Ovary (tissue), 9 donors: ENCODE data around the gene MED28. TPM values are rescaled to one million over a fixed set of nuclear protein-coding genes. Genes with fewer than 3 reads are reported as not detected.

Experiments used
- DNase-seq, 5 donors: peaks; one replicate each; pipeline ENCODE4 v3.0.0-alpha.2; 2019 to 2020
- H3K27ac ChIP-seq, 2 donors: fragments of 200-600 bp; one replicate each; pipeline versions ENCODE4 v1.5.1 to v1.8.0; 2019 to 2022
- H3K27me3 ChIP-seq: fragments of 200-600 bp; one replicate; pipeline ENCODE4 v1.8.0; 2022
- H3K36me3 ChIP-seq: fragments of 200-600 bp; sonication (generic); one replicate; pipeline ENCODE4 v1.5.1; 2019
- H3K4me1 ChIP-seq: one replicate; pipeline ENCODE4 v1.8.1; 2013; ENCODE audit warnings: mild to moderate bottlenecking, moderate library complexity; ENCODE audit not compliant: insufficient read depth
- H3K4me3 ChIP-seq: fragments of 200-600 bp; sonication (generic); one replicate; pipeline ENCODE4 v1.5.1; 2017
- H3K9me3 ChIP-seq, 2 donors: fragments of 200-600 bp in 1 of 2; sonication (generic) in 1 of 2; one replicate each; pipeline versions ENCODE4 v1.5.1 to v1.8.1; 2013 to 2019; ENCODE audit warnings: mild to moderate bottlenecking in 1 of 2, moderate library complexity in 1 of 2
- EP300 ChIP-seq: sonication (generic); formaldehyde crosslinking; IDR thresholded peaks from one replicate; pipeline ENCODE4 v1.6.1; 2017; ENCODE audit warnings: antibody characterized with exemption
- POLR2A ChIP-seq: fragments of 450-650 bp; IDR thresholded peaks from one replicate; pipeline ENCODE4 v1.6.1; 2017; ENCODE audit warnings: antibody characterized with exemption, mild to moderate bottlenecking, moderate library complexity
- WGBS, 3 donors: extraction: QIAGEN DNeasy Blood & Tissue Kit in 1 of 3; methylation state at CpG; one replicate each; pipeline versions ENCODE4 v1.1.5 to v1.1.7; 2013 to 2017; 5-methylcytosine and 5-hydroxymethylcytosine counted together
- intact Hi-C, 4 donors: fragments of 100-400 bp; cut with DNase I; formaldehyde crosslinking; loops; one replicate each; pipeline versions ENCODE4 v1.11.0 to v1.15.1; 2022 to 2023
- polyA plus RNA-seq, 2 donors: library from polyadenylated mRNA; stranded (reverse); fragments of 200-250 nt in 1 of 2; fragments of 350-450 nt in 1 of 2; fragmentation: Illumina TruSeq in 1 of 2; extraction: RNeasy Lipid Tissue Mini Kit (QIAGEN cat#74804) in 1 of 2; gene quantifications; one replicate each; pipeline ENCODE4 v1.2.3, GENCODE V29; 2013 to 2014
- total RNA-seq, 7 donors: library from RNA; depleted of rRNA in 2 of 7; stranded (reverse); fragments of >200 nt in 2 of 7; fragmentation: NEBNext Ultra II Directional in 3 of 7; extraction: Animal tissue kit (Norgen Biotek cat#: 25700) in 3 of 7; gene quantifications; one replicate each; pipeline versions ENCODE4 v1.1.0 to v1.2.4, GENCODE V29; 2016 to 2023
- TF ChIP-seq, protein P1 (sequence below), 3 donors: fragments of 450-650 bp in 2 of 3; fragments of 200-600 bp in 1 of 3; IDR thresholded peaks; one replicate each; pipeline versions ENCODE4 v1.5.1 to v1.8.0; 2016 to 2022; ENCODE audit warnings: antibody characterized with exemption in 3 of 3, mild to moderate bottlenecking in 1 of 3
- donor health status: DM: no; HTN: no; CAD: no; lungs with moderate emphysema.
- donor health status: DM: no; HTN: no; CAD: no.
- donor health status: Bipolar disorder and iron deficiency.
- donor health status: DM: yes; HTN: yes; CAD: no.
- donor health status: DM: no; HTN: no; CAD: no.
- donor health status: DM: yes; HTN: yes; CAD: no.

The MED28 gene
- total and polyA plus RNA-seq, 9 donors = 14.7 to 78.7 (median 60.7) TPM

DNA sequence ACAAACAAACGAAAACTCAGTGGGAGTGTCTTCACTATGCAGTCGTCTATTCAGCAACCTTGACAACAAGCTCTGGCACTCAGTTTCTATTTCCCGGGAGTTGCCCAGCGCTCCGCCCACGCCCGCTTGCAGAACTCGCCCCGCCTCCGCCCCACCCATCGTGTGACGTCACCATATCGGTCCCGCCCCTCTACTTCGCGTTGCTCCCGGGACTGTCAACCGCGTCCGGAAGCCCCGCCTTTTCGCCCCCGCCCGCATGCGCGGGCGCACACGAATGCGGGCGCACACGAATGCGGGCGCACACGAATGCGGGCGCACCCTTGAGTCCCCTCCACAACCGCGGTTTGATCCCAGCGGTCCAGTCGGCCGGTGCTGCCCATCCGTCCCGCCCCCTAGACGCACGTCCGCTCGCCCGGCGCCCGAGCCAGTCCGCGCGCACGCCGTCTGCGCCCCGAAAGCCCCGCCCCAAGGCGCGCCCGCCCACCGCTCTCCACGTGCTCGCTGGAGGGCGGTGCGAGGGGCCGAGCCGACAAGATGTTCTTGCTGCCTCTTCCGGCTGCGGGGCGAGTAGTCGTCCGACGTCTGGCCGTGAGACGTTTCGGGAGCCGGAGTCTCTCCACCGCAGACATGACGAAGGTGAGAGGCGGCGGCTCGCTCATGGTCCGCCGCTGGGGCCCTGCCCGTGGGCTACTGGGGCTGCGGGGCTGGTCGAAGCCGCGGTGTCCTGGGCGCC is 37.3 kb upstream of the MED28 start, which contains the start of gene LAP3:
Gene LAP3, plus strand, starts transcription at position 267 of the 733 bp plus-strand sequence. Its CDS starts 268 bp downstream, at position 535.
- peak; percentile 96 to 100 (median 99) for DNase-seq
- Histone ChIP-seq H3K4me1 (peaks cover 5% of the 10 kb centered on the region), H3K9me3 (no peaks in the 10 kb centered on the region), H3K27ac (peak within 1 kb of the TSS in 1 of 2 donors; percentile 77), H3K27me3 (no peaks in the 10 kb centered on the region), H3K4me3 (peak within 1 kb of the TSS; percentile 64), H3K36me3 (no peaks in the 10 kb centered on the region)
- intact Hi-C loops = loop anchor here in 3 of 4 donors (5.0 to 10.0 kb wide), 3 partner anchors 35 to 228 kb away; partner anchors contain the start of gene MED28 (in 1 of the 3)
- 0 to 1% (median 0%) methylated on average over 67 to 91 of the region's 91 CpGs for WGBS, 3 donors
- TF ChIP-seq, protein P1, sequence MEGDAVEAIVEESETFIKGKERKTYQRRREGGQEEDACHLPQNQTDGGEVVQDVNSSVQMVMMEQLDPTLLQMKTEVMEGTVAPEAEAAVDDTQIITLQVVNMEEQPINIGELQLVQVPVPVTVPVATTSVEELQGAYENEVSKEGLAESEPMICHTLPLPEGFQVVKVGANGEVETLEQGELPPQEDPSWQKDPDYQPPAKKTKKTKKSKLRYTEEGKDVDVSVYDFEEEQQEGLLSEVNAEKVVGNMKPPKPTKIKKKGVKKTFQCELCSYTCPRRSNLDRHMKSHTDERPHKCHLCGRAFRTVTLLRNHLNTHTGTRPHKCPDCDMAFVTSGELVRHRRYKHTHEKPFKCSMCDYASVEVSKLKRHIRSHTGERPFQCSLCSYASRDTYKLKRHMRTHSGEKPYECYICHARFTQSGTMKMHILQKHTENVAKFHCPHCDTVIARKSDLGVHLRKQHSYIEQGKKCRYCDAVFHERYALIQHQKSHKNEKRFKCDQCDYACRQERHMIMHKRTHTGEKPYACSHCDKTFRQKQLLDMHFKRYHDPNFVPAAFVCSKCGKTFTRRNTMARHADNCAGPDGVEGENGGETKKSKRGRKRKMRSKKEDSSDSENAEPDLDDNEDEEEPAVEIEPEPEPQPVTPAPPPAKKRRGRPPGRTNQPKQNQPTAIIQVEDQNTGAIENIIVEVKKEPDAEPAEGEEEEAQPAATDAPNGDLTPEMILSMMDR (IDR thresholded peaks at IDR 0.05) = no peak
- peak; percentile 63 for TF ChIP-seq POLR2A
- no peak for TF ChIP-seq EP300

DNA sequence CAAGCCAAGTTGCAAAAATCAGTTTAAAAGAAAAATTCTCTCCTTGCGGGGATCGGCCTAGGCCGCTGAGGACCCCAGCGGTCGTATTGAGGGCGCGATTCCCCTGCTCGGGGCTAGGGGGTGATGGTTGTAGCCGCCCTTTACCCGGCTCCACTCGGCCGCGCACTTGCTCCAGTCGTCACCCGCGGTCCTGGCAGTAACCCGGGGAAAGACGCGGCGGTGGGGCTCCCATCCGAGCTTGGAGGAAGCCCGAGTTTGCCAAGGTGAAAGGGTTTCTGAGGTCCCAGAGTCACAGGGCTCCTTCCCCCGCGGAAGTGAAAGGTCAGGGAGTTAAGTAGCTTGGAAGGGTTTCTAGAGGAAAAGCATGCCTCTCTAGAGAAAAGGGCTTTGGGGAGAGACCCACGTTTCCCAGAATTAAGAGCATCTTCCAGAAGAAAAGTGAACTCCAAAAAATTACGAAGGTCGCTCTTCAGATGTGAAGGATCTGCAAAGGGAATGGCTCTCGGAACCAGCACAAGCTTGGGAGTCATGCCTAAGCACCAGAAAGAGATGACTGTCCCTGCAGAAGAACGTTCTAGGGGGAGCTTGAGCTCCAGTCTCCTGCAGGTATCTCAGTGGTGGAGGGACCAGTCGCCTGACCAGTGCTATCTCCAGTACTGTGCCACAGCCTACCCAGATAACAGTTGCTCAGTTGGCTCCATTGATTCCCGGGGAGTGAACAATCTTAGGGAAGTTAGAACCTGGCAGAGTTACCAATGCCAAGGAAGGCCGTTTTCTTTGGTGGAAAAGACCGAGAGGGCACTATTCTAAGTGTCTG is 36.6 kb upstream of the MED28 start:
- Histone ChIP-seq H3K9me3 (no peaks in the 10 kb centered on the region), H3K36me3 (no peaks in the 10 kb centered on the region), H3K27ac (peak overlapping the region in 1 of 2 donors; percentile 77), H3K4me3 (peak overlapping the region; percentile 64), H3K4me1 (peaks cover 5% of the 10 kb centered on the region), H3K27me3 (no peaks in the 10 kb centered on the region)
- TF ChIP-seq POLR2A = no peak
- TF ChIP-seq, protein P1 (IDR thresholded peaks at IDR 0.05) = no peak
- no peak for TF ChIP-seq EP300
- intact Hi-C loops = loop anchor here in 3 of 4 donors (5.0 to 10.0 kb wide), 3 partner anchors 34 to 227 kb away; partner anchors contain the start of gene MED28 (in 1 of the 3)
- WGBS, 3 donors = 3 to 4% (median 3%) methylated on average over 33 of the region's 33 CpGs
- peak; percentile 39 to 72 (median 56) for DNase-seq

DNA sequence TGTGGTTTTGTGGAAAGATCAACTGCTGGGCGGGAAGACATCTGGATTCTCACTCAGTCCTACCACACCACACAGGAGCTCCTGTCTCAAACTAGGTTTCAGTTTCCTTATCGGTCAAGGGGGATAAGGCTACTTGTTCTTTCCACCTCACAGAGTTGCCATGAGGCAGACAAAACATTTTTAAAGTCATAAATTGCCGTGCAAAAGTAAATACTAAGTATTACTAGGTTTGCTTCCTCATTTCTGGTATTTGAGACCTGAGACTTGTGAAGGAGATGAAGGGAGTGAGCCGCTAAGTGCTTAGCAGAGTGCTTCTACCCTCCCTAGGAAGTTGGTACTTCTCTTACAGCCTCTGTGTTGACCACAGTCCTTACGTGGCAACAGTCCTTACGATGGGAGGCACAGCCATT is 36.0 kb upstream of the MED28 start:
- Histone ChIP-seq H3K9me3 (no peaks in the 10 kb centered on the region), H3K27me3 (no peaks in the 10 kb centered on the region), H3K27ac (no peak overlapping the region), H3K4me1 (peaks cover 5% of the 10 kb centered on the region), H3K36me3 (no peaks in the 10 kb centered on the region), H3K4me3 (peak overlapping the region; percentile 64)
- DNase-seq = no peak
- intact Hi-C loops = loop anchor here in 3 of 4 donors (5.0 to 10.0 kb wide), 3 partner anchors 34 to 226 kb away; partner anchors contain the start of gene MED28 (in 1 of the 3)
- 50 to 68% (median 67%) methylated on average over 6 of the region's 6 CpGs for WGBS, 3 donors
- TF ChIP-seq, protein P1 (IDR thresholded peaks at IDR 0.05) = no peak
- TF ChIP-seq EP300 (no peak), POLR2A (no peak)

DNA sequence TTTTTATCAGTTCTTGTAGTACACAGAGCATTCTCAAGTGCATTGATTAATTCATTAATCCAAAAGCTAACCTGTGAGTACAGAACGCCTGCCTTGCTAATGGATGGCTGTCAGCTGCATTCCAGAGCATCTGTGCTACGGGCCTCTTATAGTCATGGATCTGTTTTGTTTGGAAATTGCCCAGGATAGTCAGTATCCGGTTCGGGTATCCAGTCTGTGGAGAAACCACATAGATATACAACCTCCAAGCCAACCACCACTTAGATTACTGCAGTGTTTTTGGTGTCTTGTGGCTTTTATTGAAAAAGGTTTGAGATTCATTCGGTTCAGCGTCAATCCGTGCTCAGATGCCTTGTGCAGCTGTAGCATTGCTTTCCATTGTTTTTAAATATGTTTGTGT is 33.5 kb upstream of the MED28 start:
- 60 to 70% (median 63%) methylated on average over 7 of the region's 7 CpGs for WGBS, 3 donors
- Histone ChIP-seq H3K27ac (no peak overlapping the region), H3K9me3 (no peaks in the 10 kb centered on the region), H3K27me3 (no peaks in the 10 kb centered on the region), H3K4me3 (no peak overlapping the region), H3K4me1 (peaks cover 5% of the 10 kb centered on the region), H3K36me3 (no peaks in the 10 kb centered on the region)
- no peak for DNase-seq
- no peak for TF ChIP-seq EP300
- TF ChIP-seq, protein P1 (IDR thresholded peaks at IDR 0.05) = no peak
- no peak for TF ChIP-seq POLR2A
- intact Hi-C loops = no loop called here
